WERI-Rb-1 (cell line): ENCODE data around the gene CHMP4B.
A peak's percentile ranks its signal among the peaks of the same experiment; 100 is the strongest.

ENCODE experiments used
- DNase-seq: peaks from one replicate; pipeline ENCODE4 v3.0.0-alpha.2; 2020
- H3K27ac ChIP-seq: fragments of 250-450 bp; sonication (Bioruptor Pico); 2 replicates; pipeline ENCODE4 v1.5.1; 2020; ENCODE audit warnings: mild to moderate bottlenecking, moderate library complexity
- H3K27me3 ChIP-seq: fragments of 250-450 bp; sonication (Bioruptor Pico); 2 replicates; pipeline ENCODE4 v1.5.1; 2021; ENCODE audit warnings: mild to moderate bottlenecking, low read depth, moderate library complexity; ENCODE audit not compliant: insufficient read depth, severe bottlenecking
- H3K36me3 ChIP-seq: fragments of 250-450 bp; sonication (Bioruptor Pico); 2 replicates; pipeline ENCODE4 v1.5.1; 2020; ENCODE audit warnings: mild to moderate bottlenecking, moderate library complexity
- H3K4me3 ChIP-seq: 2 replicates; pipeline ENCODE4 v1.5.1; 2011; ENCODE audit warnings: low read depth, mild to moderate bottlenecking, control low read depth, low read length
- H3K9me3 ChIP-seq: fragments of 250-450 bp; sonication (Bioruptor Pico); 2 replicates; pipeline ENCODE4 v1.5.1; 2021; ENCODE audit warnings: mild to moderate bottlenecking, moderate library complexity; ENCODE audit not compliant: severe bottlenecking
- CTCF ChIP-seq: IDR thresholded peaks from 2 replicates; pipeline ENCODE4 v1.5.1; 2011; ENCODE audit warnings: low read depth, mild to moderate bottlenecking, control low read depth, inconsistent platforms, low read length

Gene CHMP4B

GRCh38 chr20:33822423-33822822, 11.3 kb downstream of the CHMP4B start:
- Histone ChIP-seq H3K27me3 (no peaks in the 10 kb centered on the region), H3K36me3 (no peaks in the 10 kb centered on the region), H3K4me3 (no peak overlapping the region), H3K27ac (no peak overlapping the region), H3K9me3 (no peaks in the 10 kb centered on the region)
- TF ChIP-seq CTCF, result no peak
- DNase-seq, result no peak

GRCh38 chr20:33822991-33823390, 11.8 kb downstream of the CHMP4B start:
- no peak overlapping the region for H3K27ac ChIP-seq
- no peaks in the 10 kb centered on the region for H3K9me3 ChIP-seq
- no peak for DNase-seq
- TF ChIP-seq CTCF, result no peak
- H3K27me3 ChIP-seq, result no peaks in the 10 kb centered on the region
- no peak overlapping the region for H3K4me3 ChIP-seq
- no peaks in the 10 kb centered on the region for H3K36me3 ChIP-seq

GRCh38 chr20:33824852-33825251, 13.7 kb downstream of the CHMP4B start:
- no peak overlapping the region for H3K4me3 ChIP-seq
- no peak overlapping the region for H3K27ac ChIP-seq
- TF ChIP-seq CTCF, result no peak
- no peaks in the 10 kb centered on the region for H3K36me3 ChIP-seq
- no peaks in the 10 kb centered on the region for H3K9me3 ChIP-seq
- no peaks in the 10 kb centered on the region for H3K27me3 ChIP-seq
- no peak for DNase-seq

- Histone ChIP-seq H3K27ac (peak overlapping the region; percentile 77), H3K27me3 (no peaks in the 10 kb centered on the region), H3K36me3 (no peaks in the 10 kb centered on the region), H3K9me3 (no peaks in the 10 kb centered on the region), H3K4me3 (no peak overlapping the region)
- no peak for TF ChIP-seq CTCF
- DNase-seq, result no peak
Observed at GRCh38 chr20:33825340-33826269, 14.5 kb downstream of the CHMP4B start.

- H3K4me3 ChIP-seq, result no peak overlapping the region
- no peaks in the 10 kb centered on the region for H3K36me3 ChIP-seq
- no peaks in the 10 kb centered on the region for H3K9me3 ChIP-seq
- no peak for TF ChIP-seq CTCF
- no peaks in the 10 kb centered on the region for H3K27me3 ChIP-seq
- peak; percentile 62 for DNase-seq
- H3K27ac ChIP-seq, result peak overlapping the region; percentile 77
Observed at GRCh38 chr20:33826270-33826897, 15.2 kb downstream of the CHMP4B start.
